ENCODE data around the gene TMED10.

TMED10 gene

GRCh38 chr14:75176142-75176820 is at the start of gene TMED10:
Gene TMED10 (minus strand): TSS chr14:75176612. CDS start chr14:75176579, 33 bp downstream.
- DNase-seq (ENCODE audit: low spot score), result peak; percentile 91

- DNase-seq (ENCODE audit: low spot score), result no peak
Measured at GRCh38 chr14:75224561-75224960, 48.1 kb upstream of the TMED10 start.

GRCh38 chr14:75223664-75224154 is 47.3 kb upstream of the TMED10 start:
- DNase-seq (ENCODE audit: low spot score), result no peak

GRCh38 chr14:75222208-75222701 is 45.8 kb upstream of the TMED10 start:
- DNase-seq (ENCODE audit: low spot score), result peak; percentile 83

- DNase-seq (ENCODE audit: low spot score), result no peak
Measured at GRCh38 chr14:75221797-75222196, 45.4 kb upstream of the TMED10 start.

GRCh38 chr14:75220156-75220555 is 43.7 kb upstream of the TMED10 start:
- DNase-seq (ENCODE audit: low spot score), result no peak

GRCh38 chr14:75217508-75218206 is 41.2 kb upstream of the TMED10 start:
- no peak for DNase-seq (ENCODE audit: low spot score)

- no peak for DNase-seq (ENCODE audit: low spot score)
Measured at GRCh38 chr14:75216427-75217006, 40.1 kb upstream of the TMED10 start.

- DNase-seq (ENCODE audit: low spot score), result no peak
Measured at GRCh38 chr14:75215520-75215919, 39.1 kb upstream of the TMED10 start.

GRCh38 chr14:75214558-75214957 is 38.1 kb upstream of the TMED10 start:
- no peak for DNase-seq (ENCODE audit: low spot score)

GRCh38 chr14:75213172-75213571 is 36.8 kb upstream of the TMED10 start:
- DNase-seq (ENCODE audit: low spot score), result no peak

- no peak for DNase-seq (ENCODE audit: low spot score)
Measured at GRCh38 chr14:75208843-75209242, 32.4 kb upstream of the TMED10 start.

GRCh38 chr14:75206190-75206589 is 29.8 kb upstream of the TMED10 start:
- DNase-seq (ENCODE audit: low spot score), result no peak

GRCh38 chr14:75205591-75205990 is 29.2 kb upstream of the TMED10 start:
- peak; percentile 40 for DNase-seq (ENCODE audit: low spot score)

- DNase-seq (ENCODE audit: low spot score), result peak; percentile 48
Measured at GRCh38 chr14:75204116-75204515, 27.7 kb upstream of the TMED10 start.

- no peak for DNase-seq (ENCODE audit: low spot score)
Measured at GRCh38 chr14:75202657-75203056, 26.2 kb upstream of the TMED10 start.

- DNase-seq (ENCODE audit: low spot score), result no peak
Measured at GRCh38 chr14:75201087-75201486, 24.7 kb upstream of the TMED10 start.

GRCh38 chr14:75200451-75200850 is 24.0 kb upstream of the TMED10 start:
- DNase-seq (ENCODE audit: low spot score), result no peak

GRCh38 chr14:75198291-75198933 is 22.0 kb upstream of the TMED10 start:
- no peak for DNase-seq (ENCODE audit: low spot score)

GRCh38 chr14:75197338-75197737 is 20.9 kb upstream of the TMED10 start:
- no peak for DNase-seq (ENCODE audit: low spot score)

GRCh38 chr14:75196468-75196867 is 20.1 kb upstream of the TMED10 start:
- no peak for DNase-seq (ENCODE audit: low spot score)

GRCh38 chr14:75196064-75196463 is 19.7 kb upstream of the TMED10 start:
- DNase-seq (ENCODE audit: low spot score), result no peak

Measured in AG20443 (cell line).